Dendritic cell treated with granulocyte-macrophage colony-stimulating factor and Interleukin-4, amounts not matched to agents 40 ng/mL and 50 ng/mL, for 4 days (primary cell): ENCODE measurements around the gene GTPBP3.
A peak's percentile ranks its signal among the peaks of the same experiment; 100 is the strongest.
"Not testable (repeated sequence)": the region's sequence is repeated elsewhere in the genome, so short reads cannot be mapped to it uniquely, and the experiment has no call there.

Source experiments
- H3K27ac Mint-ChIP-seq: one replicate; pipeline ENCODE4 v1.8.0; 2022; ENCODE audit warnings: mild to moderate bottlenecking, mixed read lengths
- H3K27me3 Mint-ChIP-seq: one replicate; pipeline ENCODE4 v1.8.0; 2022; ENCODE audit warnings: mild to moderate bottlenecking, mixed read lengths
- H3K36me3 Mint-ChIP-seq: one replicate; pipeline ENCODE4 v1.8.0; 2022; ENCODE audit warnings: low read depth, mixed read lengths
- H3K4me1 Mint-ChIP-seq: one replicate; pipeline ENCODE4 v1.8.0; 2022; ENCODE audit warnings: low read depth, mixed read lengths
- H3K4me3 Mint-ChIP-seq: one replicate; pipeline ENCODE4 v1.8.0; 2022; ENCODE audit warnings: mild to moderate bottlenecking, moderate library complexity, mixed read lengths
- H3K9me3 Mint-ChIP-seq: one replicate; pipeline ENCODE4 v1.8.0; 2022; ENCODE audit warnings: mixed read lengths
- intact Hi-C: fragments of 100-400 bp; cut with micrococcal nuclease; formaldehyde crosslinking; loops from one replicate; pipeline ENCODE4 v1.15.0; 2022

The GTPBP3 gene, protein sequence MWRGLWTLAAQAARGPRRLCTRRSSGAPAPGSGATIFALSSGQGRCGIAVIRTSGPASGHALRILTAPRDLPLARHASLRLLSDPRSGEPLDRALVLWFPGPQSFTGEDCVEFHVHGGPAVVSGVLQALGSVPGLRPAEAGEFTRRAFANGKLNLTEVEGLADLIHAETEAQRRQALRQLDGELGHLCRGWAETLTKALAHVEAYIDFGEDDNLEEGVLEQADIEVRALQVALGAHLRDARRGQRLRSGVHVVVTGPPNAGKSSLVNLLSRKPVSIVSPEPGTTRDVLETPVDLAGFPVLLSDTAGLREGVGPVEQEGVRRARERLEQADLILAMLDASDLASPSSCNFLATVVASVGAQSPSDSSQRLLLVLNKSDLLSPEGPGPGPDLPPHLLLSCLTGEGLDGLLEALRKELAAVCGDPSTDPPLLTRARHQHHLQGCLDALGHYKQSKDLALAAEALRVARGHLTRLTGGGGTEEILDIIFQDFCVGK

DNA sequence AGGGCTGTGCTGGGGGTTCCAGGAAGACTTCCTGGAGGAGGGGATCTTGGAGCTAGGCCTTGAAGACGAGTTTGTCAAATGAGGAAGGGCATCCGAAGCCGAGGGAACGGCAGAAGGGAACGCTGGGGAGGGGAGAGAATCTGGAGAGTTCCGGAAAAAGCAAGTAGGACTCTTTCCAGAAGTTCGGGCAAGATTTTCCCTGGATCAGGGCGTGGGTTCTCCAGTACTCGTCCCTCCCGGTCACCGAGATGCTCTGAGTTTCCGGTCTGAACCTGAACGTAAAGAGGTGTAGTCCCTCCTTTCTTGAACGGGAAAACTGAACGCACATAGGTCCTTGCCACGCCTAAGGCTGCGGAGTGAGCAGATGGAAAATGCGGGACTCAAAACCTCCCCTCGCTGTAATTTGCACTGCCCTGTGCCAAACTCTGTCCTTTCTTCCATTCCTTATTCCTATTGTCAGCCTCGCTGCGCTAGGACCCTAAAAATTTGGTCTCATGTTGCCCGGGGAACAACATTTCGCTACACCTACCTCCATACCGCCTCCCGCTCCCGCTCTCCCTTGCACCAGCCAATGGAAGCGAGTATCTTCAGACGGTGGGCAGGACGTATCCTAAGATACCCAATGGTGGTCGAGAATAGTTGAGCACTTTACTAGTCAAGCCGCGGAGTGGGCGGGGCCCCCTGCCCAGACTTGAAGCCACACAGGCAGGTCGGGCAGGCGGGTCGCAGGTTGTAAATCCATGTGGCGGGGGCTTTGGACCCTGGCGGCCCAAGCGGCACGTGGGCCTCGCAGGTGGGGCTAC is at the start of gene GTPBP3:
GTPBP3 (plus strand) TSS at position 682 of the 803 bp plus-strand sequence; CDS start at position 741, 59 bp downstream.
- Mint-ChIP-seq H3K4me3 (peak within 1 kb of the TSS; percentile 97), H3K27me3 (no peaks in the 10 kb centered on the region), H3K36me3 (peaks cover 75% of the 10 kb centered on the region), H3K4me1 (peaks cover 65% of the 10 kb centered on the region), H3K27ac (peak within 1 kb of the TSS; percentile 99), H3K9me3 (no peaks in the 10 kb centered on the region)
- intact Hi-C loops: loop anchor here (1.0 to 2.0 kb wide), 2 partner anchors 28 to 44 kb away; partner anchors contain the start of gene DDA1

DNA sequence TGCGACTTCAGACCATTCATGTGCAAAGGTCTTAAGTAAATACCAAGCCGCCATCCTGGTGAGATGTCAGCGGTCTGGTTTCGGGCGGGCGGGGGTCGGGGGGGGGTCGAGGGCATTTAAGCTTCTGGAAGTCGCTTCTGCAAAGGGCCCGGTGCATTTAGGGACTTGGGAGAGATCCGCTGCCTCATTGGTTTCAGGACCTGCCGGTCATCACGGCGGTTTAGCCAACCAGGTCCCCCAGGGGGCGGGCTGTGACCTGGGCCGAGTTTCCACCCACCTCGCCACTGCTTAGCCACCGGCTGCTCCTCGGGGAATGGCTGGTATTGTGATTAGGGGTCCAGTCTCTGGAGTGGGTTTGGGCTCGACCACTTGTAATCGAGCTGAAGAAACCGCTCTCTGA is 47.9 kb upstream of the GTPBP3 start:
- H3K27me3 Mint-ChIP-seq: peaks cover 9% of the 10 kb centered on the region
- H3K4me1 Mint-ChIP-seq: peaks cover 12% of the 10 kb centered on the region
- intact Hi-C loops: no loop called here
- H3K27ac Mint-ChIP-seq: no peak overlapping the region
- H3K36me3 Mint-ChIP-seq: peaks cover 24% of the 10 kb centered on the region
- H3K9me3 Mint-ChIP-seq: no peaks in the 10 kb centered on the region
- H3K4me3 Mint-ChIP-seq: no peak overlapping the region

- intact Hi-C loops: loop anchor here (1.0 to 2.0 kb wide), 4 partner anchors 13 to 94 kb away; partner anchors contain the start of genes GTPBP3 and MRPL34
- peaks cover 17% of the 10 kb centered on the region for H3K4me1 Mint-ChIP-seq
- H3K27ac Mint-ChIP-seq: peak overlapping the region; percentile 77
- H3K9me3 Mint-ChIP-seq: no peaks in the 10 kb centered on the region
- peaks cover 9% of the 10 kb centered on the region for H3K27me3 Mint-ChIP-seq
- peak overlapping the region; percentile 77 for H3K4me3 Mint-ChIP-seq
- peaks cover 36% of the 10 kb centered on the region for H3K36me3 Mint-ChIP-seq
These were observed 44.9 kb upstream of the GTPBP3 start for GRCh38 chr19:17292301-17293074.

- H3K4me1 Mint-ChIP-seq: peaks cover 17% of the 10 kb centered on the region
- H3K4me3 Mint-ChIP-seq: no peak overlapping the region
- intact Hi-C loops: loop anchor here (2.0 kb wide), 3 partner anchors 43 to 93 kb away; partner anchors contain the start of gene GTPBP3
- no peaks in the 10 kb centered on the region for H3K9me3 Mint-ChIP-seq
- H3K27me3 Mint-ChIP-seq: peaks cover 7% of the 10 kb centered on the region
- no peak overlapping the region for H3K27ac Mint-ChIP-seq
- H3K36me3 Mint-ChIP-seq: peaks cover 44% of the 10 kb centered on the region
These were observed 43.7 kb upstream of the GTPBP3 start for GRCh38 chr19:17293605-17294004.

DNA sequence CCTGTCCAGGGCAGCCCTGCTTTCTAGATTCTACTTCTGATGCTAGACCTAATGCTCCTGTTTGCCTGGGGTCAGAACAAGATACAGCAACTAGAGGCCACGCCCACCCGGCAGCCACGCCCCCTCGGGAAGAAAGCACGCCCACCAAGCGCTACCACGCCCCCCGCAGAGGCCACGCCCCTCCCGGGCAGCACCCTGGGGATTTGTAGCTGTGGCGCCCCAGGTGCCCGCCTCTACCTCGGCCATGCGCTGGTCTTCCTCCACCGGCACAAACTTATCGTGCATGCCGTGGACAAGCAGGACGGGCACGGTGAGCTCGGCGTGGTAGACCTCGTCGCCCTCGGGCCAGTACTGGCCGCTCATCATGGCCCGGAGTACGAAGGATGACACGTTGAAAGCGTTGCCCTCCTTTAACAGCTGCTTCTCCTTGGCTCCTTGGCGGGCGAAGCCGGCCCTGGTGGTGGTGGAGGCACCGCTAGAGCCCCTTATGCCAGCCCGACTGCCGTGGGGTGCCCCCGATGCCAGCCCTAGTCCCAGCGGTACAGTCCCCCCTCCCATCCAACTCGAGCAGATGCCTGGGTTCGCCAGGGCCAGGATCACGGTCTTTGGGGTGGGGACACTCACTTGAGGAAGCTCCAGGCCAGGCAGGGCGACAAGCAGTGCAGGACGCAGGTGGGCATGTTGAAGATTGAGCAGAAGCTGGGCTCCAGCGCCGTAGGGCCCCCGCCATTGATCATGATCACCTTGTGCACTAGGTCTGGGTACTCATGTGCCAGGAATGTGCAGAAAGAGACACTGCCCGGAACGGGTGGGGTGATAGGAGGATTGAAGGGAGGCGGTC is 43.1 kb upstream of the GTPBP3 start:
- no peak overlapping the region for H3K27ac Mint-ChIP-seq
- intact Hi-C loops: no loop called here

DNA sequence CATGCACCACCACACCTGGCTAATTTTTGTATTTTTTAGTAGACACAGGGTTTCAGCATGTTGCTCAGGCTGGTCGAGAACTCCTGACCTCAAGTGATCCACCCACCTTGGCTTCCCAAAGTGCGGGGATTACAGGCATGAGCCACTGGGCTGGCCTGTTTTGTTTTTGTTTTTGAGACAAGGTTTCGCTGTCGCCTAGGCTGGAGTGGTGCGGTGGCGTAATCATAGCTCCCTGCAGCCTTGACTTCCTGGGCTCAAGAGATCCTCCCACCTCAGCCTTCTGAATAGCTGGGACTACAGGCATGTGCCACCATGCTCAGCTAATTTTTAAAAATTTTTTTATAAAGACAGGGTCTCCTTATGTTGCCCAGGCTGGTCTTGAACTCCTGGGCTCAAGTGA is 41.8 kb upstream of the GTPBP3 start:
- H3K27ac Mint-ChIP-seq, H3K9me3 Mint-ChIP-seq, H3K4me3 Mint-ChIP-seq, intact Hi-C loops, H3K27me3 Mint-ChIP-seq: not testable (repeated sequence)
- H3K36me3 Mint-ChIP-seq: peaks cover 59% of the 10 kb centered on the region
- H3K4me1 Mint-ChIP-seq: peaks cover 17% of the 10 kb centered on the region

More for the DNA sequence above, 43.1 kb upstream of the GTPBP3 start:
- Mint-ChIP-seq H3K27me3 (peaks cover 4% of the 10 kb centered on the region), H3K36me3 (peaks cover 50% of the 10 kb centered on the region), H3K9me3 (no peaks in the 10 kb centered on the region), H3K4me1 (peaks cover 17% of the 10 kb centered on the region), H3K4me3 (no peak overlapping the region)

DNA sequence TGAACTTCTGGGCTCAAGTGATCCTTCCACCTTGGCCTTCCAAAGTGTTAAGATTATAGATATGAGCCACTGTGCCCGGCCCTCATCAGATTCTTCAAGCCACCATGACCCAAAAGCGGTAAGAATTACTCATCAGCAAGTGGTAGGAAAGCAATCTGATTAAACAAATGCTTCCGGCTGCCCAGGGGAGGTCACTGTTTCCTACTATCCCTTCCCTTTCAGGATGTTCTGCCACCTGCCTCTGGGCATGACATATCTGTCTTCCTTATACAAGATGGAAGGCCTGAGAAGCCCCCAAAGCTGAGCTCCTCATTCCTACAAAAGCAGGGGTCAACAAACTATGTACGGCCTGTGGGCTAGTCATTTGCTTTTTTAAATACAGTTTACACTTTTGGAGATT is 41.1 kb upstream of the GTPBP3 start:
- Mint-ChIP-seq H3K27me3 (no peaks in the 10 kb centered on the region), H3K27ac (no peak overlapping the region), H3K4me1 (peaks cover 18% of the 10 kb centered on the region), H3K36me3 (peaks cover 62% of the 10 kb centered on the region), H3K9me3 (no peaks in the 10 kb centered on the region), H3K4me3 (no peak overlapping the region)
- intact Hi-C loops: no loop called here

- Mint-ChIP-seq H3K27me3 (no peaks in the 10 kb centered on the region), H3K36me3 (peaks cover 61% of the 10 kb centered on the region), H3K4me3 (no peak overlapping the region), H3K4me1 (peaks cover 20% of the 10 kb centered on the region), H3K9me3 (no peaks in the 10 kb centered on the region), H3K27ac (no peak overlapping the region)
- intact Hi-C loops: no loop called here
These were observed 40.4 kb upstream of the GTPBP3 start for GRCh38 chr19:17296976-17297375.

- H3K36me3 Mint-ChIP-seq: peaks cover 52% of the 10 kb centered on the region
- no peak overlapping the region for H3K27ac Mint-ChIP-seq
- no peaks in the 10 kb centered on the region for H3K9me3 Mint-ChIP-seq
- no peaks in the 10 kb centered on the region for H3K27me3 Mint-ChIP-seq
- intact Hi-C loops: no loop called here
- H3K4me3 Mint-ChIP-seq: no peak overlapping the region
- peaks cover 35% of the 10 kb centered on the region for H3K4me1 Mint-ChIP-seq
These were observed 36.2 kb upstream of the GTPBP3 start for GRCh38 chr19:17300992-17301619.

- Mint-ChIP-seq H3K4me1 (peaks cover 41% of the 10 kb centered on the region), H3K9me3 (no peaks in the 10 kb centered on the region), H3K27ac (peak overlapping the region; percentile 54), H3K4me3 (peak overlapping the region; percentile 78), H3K27me3 (no peaks in the 10 kb centered on the region), H3K36me3 (peaks cover 50% of the 10 kb centered on the region)
- intact Hi-C loops: no loop called here
These were observed 34.8 kb upstream of the GTPBP3 start for GRCh38 chr19:17302391-17303166.

DNA sequence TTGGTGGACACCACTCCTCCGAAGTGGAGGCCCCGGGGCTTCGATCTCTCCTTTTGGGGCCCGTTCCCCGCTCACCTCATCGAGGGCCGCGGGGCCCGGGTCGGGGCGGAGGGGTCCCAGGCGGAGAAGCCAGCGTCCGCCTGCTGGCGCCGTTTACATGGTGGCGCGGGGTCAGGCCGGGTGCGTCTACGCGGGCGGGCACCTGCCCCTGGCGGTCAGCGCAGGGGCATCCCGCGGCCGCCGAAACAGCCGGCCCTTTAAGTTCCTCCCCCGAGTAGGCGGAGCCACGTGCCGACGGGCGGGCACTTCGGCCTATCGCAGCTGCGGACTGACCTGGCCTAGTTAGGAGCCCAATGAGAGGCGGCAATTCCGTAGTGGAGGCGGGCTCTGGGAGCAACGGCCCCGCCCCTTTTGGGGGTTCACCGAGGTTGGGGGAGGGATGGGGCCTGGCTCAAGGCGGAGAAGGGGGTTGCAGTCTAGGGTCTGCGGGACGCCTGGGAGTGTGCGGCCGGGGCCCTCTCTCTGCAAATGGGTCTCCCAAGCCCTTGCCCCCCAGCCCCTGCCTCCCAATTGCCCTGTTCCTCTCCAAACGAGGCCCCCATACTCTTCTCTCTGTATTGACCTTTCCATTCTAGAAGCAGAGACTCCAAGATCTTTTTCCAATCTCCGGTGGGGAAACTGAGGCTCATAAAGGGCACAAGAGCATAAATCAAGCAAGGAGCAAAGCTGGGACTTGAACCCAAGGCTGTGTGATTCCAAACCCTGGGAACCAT is 34.0 kb upstream of the GTPBP3 start, which contains the start of gene ABHD8:
ABHD8 (minus strand) TSS at position 259 of the 773 bp plus-strand sequence. CDS start 1,809 bp downstream, outside the sequence.
- intact Hi-C loops: no loop called here
- Mint-ChIP-seq H3K27ac (peak within 1 kb of the TSS; percentile 54), H3K36me3 (peaks cover 44% of the 10 kb centered on the region), H3K4me3 (peak within 1 kb of the TSS; percentile 78), H3K9me3 (no peaks in the 10 kb centered on the region), H3K4me1 (peaks cover 46% of the 10 kb centered on the region), H3K27me3 (no peaks in the 10 kb centered on the region)
